Measurements from ENCODE around the gene CD52. TPM values are rescaled to one million over a fixed set of nuclear protein-coding genes. Genes with fewer than 3 reads are reported as not detected.

Gene CD52
- total and polyA plus RNA-seq, 2 donors (not counting 3 experiments of a cell fraction or from before 2014, with no cell fraction given): not detected

DNA sequence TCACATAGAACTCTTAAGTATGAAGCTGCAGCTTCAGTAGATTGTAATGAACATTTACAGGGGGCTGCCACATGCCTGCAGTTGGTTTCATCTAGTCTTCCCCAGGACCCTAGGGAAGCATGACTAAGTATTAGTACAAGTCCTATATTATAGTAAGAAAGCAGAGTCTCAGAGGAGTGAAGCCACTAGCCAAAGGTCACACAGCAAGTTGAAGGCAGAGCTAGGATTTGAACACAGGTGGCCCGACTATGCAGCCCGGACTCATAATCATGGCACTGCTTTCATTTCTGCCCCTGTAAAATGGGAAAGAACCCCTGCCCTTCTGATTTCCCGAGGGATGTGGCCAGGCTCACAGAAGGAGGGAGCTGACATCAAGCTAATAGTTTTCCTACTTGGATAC is 44.6 kb downstream of the CD52 start:
- DNase-seq (ENCODE audit: low read depth, low spot score): no peak
- Histone ChIP-seq H3K9ac (replicated peaks; ENCODE audit: extremely low read depth, insufficient read depth, low read length) (no peak overlapping the region), H3K4me3 (replicated peaks in 1 of 3; ENCODE audit: insufficient read depth in 1 of 3, low read depth in 1 of 3, low read length in 3 of 3) (no peak overlapping the region), H3K79me2 (ENCODE audit: control insufficient read depth, insufficient read depth, low read length) (no peaks in the 10 kb centered on the region), H3K36me3 (ENCODE audit: control insufficient read depth in 2 of 2, extremely low read depth in 1 of 2, insufficient read depth in 2 of 2, low read length in 2 of 2) (no peaks in the 10 kb centered on the region), H2AFZ (ENCODE audit: low read depth, low read length) (no peak overlapping the region), H3K4me2 (ENCODE audit: insufficient read depth, low read length) (no peak overlapping the region), H3K9me3 (replicated peaks; ENCODE audit: control insufficient read depth, insufficient read depth, low read length) (no peaks in the 10 kb centered on the region), H4K20me1 (replicated peaks; ENCODE audit: control insufficient read depth, extremely low read depth, insufficient read depth, low read length) (no peaks in the 10 kb centered on the region), H3K27ac (ENCODE audit: insufficient read depth, low read depth, low read length) (no peak overlapping the region), H3K27me3 (ENCODE audit: control insufficient read depth in 2 of 2, insufficient read depth in 2 of 2, low read length in 2 of 2) (peaks cover 23 to 25% of the 10 kb centered on the region in 2 experiments), H3K9me1 (replicated peaks; ENCODE audit: control insufficient read depth, extremely low read depth, insufficient read depth, low read length) (no peaks in the 10 kb centered on the region), H3K4me1 (ENCODE audit: control insufficient read depth, extremely low read depth, insufficient read depth, low read length) (no peaks in the 10 kb centered on the region)
- ChIA-PET POLR2A (no interaction called here), CTCF (interaction anchor here (1.0 to 3.2 kb wide), 8 partner anchors 12 to 327 kb away, joined by 3 to 16 read pairs (median 10); no protein-coding TSS in a partner anchor)
- no peak for TF ChIP-seq POLR2AphosphoS5 (IDR thresholded peaks at IDR 0.05; ENCODE audit: insufficient read depth, low read depth, low read length)
- dilution Hi-C loops (cut with MboI; ENCODE audit: extremely low pct_ligation_motif_present, low sequenced_read_pairs): no loop called here
- intact Hi-C loops (cut with micrococcal nuclease): loop anchor here (2.0 to 5.0 kb wide), 2 partner anchors 40 to 88 kb away; no protein-coding TSS in a partner anchor
- BruUV-seq (replicated peaks): no TSS peak
- FAIRE-seq: no peak

DNA sequence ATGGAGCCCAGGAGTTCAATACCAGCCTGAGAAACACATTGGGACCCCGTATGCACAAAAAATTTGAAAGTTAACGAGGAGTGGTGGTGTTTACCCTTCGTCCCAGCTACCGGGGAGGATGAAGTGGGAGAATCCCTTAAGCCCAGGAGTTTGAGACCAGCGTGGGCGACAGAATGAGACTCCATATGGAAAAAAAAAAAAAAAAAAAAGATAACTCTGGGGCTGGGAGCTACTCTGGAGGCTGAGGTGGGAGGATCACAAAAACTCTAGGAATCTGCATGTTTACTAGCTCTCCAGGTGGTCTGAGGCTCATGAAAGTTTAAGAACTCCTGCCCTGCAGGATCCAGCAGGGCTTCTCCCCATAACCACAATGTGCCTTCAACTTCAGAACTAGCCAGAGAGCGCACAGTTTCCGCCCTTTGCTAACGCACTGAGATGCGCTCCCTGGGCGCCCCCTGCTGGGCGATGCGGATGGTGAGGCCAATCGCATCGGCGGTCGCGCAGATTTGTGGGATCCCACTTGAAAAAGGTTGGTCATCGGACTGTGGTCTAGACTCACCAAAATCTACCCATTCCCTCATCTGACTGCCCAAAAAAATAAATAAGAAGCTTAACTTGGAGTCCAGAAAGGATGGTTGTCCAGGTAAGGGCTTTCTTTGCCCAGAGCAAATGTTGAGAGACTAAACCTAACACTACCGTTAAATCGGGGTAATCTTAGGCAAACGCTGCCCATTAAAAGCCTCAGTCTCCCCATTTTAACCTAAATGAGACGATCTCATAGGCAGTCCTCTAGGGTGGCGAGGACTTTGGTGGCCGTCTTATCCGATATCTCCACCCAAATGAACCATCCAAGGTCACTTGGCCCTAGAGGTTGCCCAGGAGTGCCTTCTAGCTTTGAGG is 46.0 kb downstream of the CD52 start:
- H3K79me2 ChIP-seq (ENCODE audit: control insufficient read depth, insufficient read depth, low read length): no peaks in the 10 kb centered on the region
- no peak overlapping the region for H2AFZ ChIP-seq (ENCODE audit: low read depth, low read length)
- dilution Hi-C loops (cut with MboI; ENCODE audit: extremely low pct_ligation_motif_present, low sequenced_read_pairs): no loop called here
- no peaks in the 10 kb centered on the region for H4K20me1 ChIP-seq (replicated peaks; ENCODE audit: control insufficient read depth, extremely low read depth, insufficient read depth, low read length)
- BruUV-seq (replicated peaks): no TSS peak
- no peaks in the 10 kb centered on the region for H3K9me3 ChIP-seq (replicated peaks; ENCODE audit: control insufficient read depth, insufficient read depth, low read length)
- no peak overlapping the region for H3K9ac ChIP-seq (replicated peaks; ENCODE audit: extremely low read depth, insufficient read depth, low read length)
- CTCF ChIA-PET: interaction anchor here (0.6 to 3.2 kb wide), 31 partner anchors 9 to 429 kb away, joined by 3 to 35 read pairs (median 4); partner anchors contain the start of genes SH3BGRL3 and ZNF593
- no peaks in the 10 kb centered on the region for H3K36me3 ChIP-seq (ENCODE audit: control insufficient read depth in 2 of 2, extremely low read depth in 1 of 2, insufficient read depth in 2 of 2, low read length in 2 of 2)
- peaks cover 18 to 23% of the 10 kb centered on the region in 2 experiments for H3K27me3 ChIP-seq (ENCODE audit: control insufficient read depth in 2 of 2, insufficient read depth in 2 of 2, low read length in 2 of 2)
- no peak overlapping the region for H3K27ac ChIP-seq (ENCODE audit: insufficient read depth, low read depth, low read length)
- no peak overlapping the region for H3K4me2 ChIP-seq (ENCODE audit: insufficient read depth, low read length)
- peak; percentile 90 for FAIRE-seq
- intact Hi-C loops (cut with micrococcal nuclease): loop anchor here (1.0 to 5.0 kb wide), 5 partner anchors 41 to 258 kb away; partner anchors contain the start of gene ZNF593
- DNase-seq (ENCODE audit: low read depth, low spot score): peak; percentile 67
- no peaks in the 10 kb centered on the region for H3K4me1 ChIP-seq (ENCODE audit: control insufficient read depth, extremely low read depth, insufficient read depth, low read length)
- no peaks in the 10 kb centered on the region for H3K9me1 ChIP-seq (replicated peaks; ENCODE audit: control insufficient read depth, extremely low read depth, insufficient read depth, low read length)
- TF ChIP-seq, protein P1, sequence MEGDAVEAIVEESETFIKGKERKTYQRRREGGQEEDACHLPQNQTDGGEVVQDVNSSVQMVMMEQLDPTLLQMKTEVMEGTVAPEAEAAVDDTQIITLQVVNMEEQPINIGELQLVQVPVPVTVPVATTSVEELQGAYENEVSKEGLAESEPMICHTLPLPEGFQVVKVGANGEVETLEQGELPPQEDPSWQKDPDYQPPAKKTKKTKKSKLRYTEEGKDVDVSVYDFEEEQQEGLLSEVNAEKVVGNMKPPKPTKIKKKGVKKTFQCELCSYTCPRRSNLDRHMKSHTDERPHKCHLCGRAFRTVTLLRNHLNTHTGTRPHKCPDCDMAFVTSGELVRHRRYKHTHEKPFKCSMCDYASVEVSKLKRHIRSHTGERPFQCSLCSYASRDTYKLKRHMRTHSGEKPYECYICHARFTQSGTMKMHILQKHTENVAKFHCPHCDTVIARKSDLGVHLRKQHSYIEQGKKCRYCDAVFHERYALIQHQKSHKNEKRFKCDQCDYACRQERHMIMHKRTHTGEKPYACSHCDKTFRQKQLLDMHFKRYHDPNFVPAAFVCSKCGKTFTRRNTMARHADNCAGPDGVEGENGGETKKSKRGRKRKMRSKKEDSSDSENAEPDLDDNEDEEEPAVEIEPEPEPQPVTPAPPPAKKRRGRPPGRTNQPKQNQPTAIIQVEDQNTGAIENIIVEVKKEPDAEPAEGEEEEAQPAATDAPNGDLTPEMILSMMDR (IDR thresholded peaks at IDR 0.05; ENCODE audit: extremely low read depth in 1 of 2, insufficient read depth in 1 of 2, low read depth in 1 of 2, low read length in 2 of 2): peak; percentile 96 to 99
- TF ChIP-seq FOS (IDR thresholded peaks at IDR 0.05; ENCODE audit: borderline replicate concordance, insufficient read depth, low read length): no peak
- TF ChIP-seq EZH2 (IDR thresholded peaks at IDR 0.05; ENCODE audit: borderline replicate concordance, low read depth, low read length, severe bottlenecking): no peak
- TF ChIP-seq MYC (IDR thresholded peaks at IDR 0.05; ENCODE audit: low read depth, low read length): no peak
- POLR2A ChIA-PET: interaction anchor here (0.6 kb wide), 1 partner anchor 139 kb away, joined by 10 read pairs; no protein-coding TSS in a partner anchor
- H3K4me3 ChIP-seq (replicated peaks in 1 of 3; ENCODE audit: insufficient read depth in 1 of 3, low read depth in 1 of 3, low read length in 3 of 3): no peak overlapping the region
